Mesendoderm (in vitro differentiated cells): Measurements from ENCODE around the gene TMEM132C.

Source experiments
- DNase-seq: peaks from one replicate; pipeline ENCODE4 v3.0.0; 2013
- H2AK5ac ChIP-seq: 2 replicates; pipeline ENCODE4 v1.6.1; 2013; ENCODE audit warnings: low read length, inconsistent platforms
- H2BK120ac ChIP-seq: 2 replicates; pipeline ENCODE4 v1.6.1; 2013; ENCODE audit warnings: low read depth, mild to moderate bottlenecking, low read length, moderate library complexity, mixed read lengths
- H2BK15ac ChIP-seq: replicated peaks from 2 replicates; pipeline ENCODE4 v1.6.1; 2013; ENCODE audit warnings: low read depth, mild to moderate bottlenecking, moderate library complexity
- H2BK5ac ChIP-seq: 2 replicates; pipeline ENCODE4 v1.6.1; 2013; ENCODE audit warnings: low read length, inconsistent platforms
- H3K18ac ChIP-seq: 2 replicates; pipeline ENCODE4 v1.6.1; 2013; ENCODE audit warnings: mild to moderate bottlenecking, low read length, mixed read lengths
- H3K23ac ChIP-seq: one replicate; pipeline ENCODE4 v1.6.1; 2013; ENCODE audit warnings: low read length
- H3K27ac ChIP-seq: 2 replicates; pipeline ENCODE4 v1.5.1; 2013; ENCODE audit warnings: low read depth, mild to moderate bottlenecking, inconsistent platforms, low read length, moderate library complexity
- H3K27me3 ChIP-seq: 2 replicates; pipeline ENCODE4 v1.6.1; 2013; ENCODE audit warnings: low read length, control low read depth, mild to moderate bottlenecking, inconsistent platforms; ENCODE audit not compliant: insufficient read depth, poor library complexity
- H3K36me3 ChIP-seq: 2 replicates; pipeline ENCODE4 v1.6.1; 2013; ENCODE audit warnings: low read length, inconsistent platforms; ENCODE audit not compliant: control insufficient read depth, insufficient read depth
- H3K4ac ChIP-seq: one replicate; pipeline ENCODE4 v1.6.1; 2013; ENCODE audit warnings: low read depth, mild to moderate bottlenecking, low read length, moderate library complexity
- H3K4me1 ChIP-seq: 2 replicates; pipeline ENCODE4 v1.6.1; 2013; ENCODE audit warnings: low read depth, low read length, inconsistent platforms; ENCODE audit not compliant: control insufficient read depth
- H3K4me2 ChIP-seq: 2 replicates; pipeline ENCODE4 v1.6.1; 2013; ENCODE audit warnings: low read length
- H3K4me3 ChIP-seq: 2 replicates; pipeline ENCODE4 v1.5.1; 2013; ENCODE audit warnings: mild to moderate bottlenecking, low read length
- H3K56ac ChIP-seq: one replicate; pipeline ENCODE4 v1.6.1; 2013; ENCODE audit warnings: low read length
- H3K79me1 ChIP-seq: 2 replicates; pipeline ENCODE4 v1.6.1; 2013; ENCODE audit warnings: low read length, inconsistent platforms
- H3K79me2 ChIP-seq: 2 replicates; pipeline ENCODE4 v1.6.1; 2013; ENCODE audit warnings: mild to moderate bottlenecking, low read length; ENCODE audit not compliant: control insufficient read depth, insufficient read depth
- H3K9ac ChIP-seq: 2 replicates; pipeline ENCODE4 v1.6.1; 2013; ENCODE audit warnings: low read length, inconsistent platforms
- H4K5ac ChIP-seq: one replicate; pipeline ENCODE4 v1.6.1; 2013; ENCODE audit warnings: low read length
- H4K8ac ChIP-seq: one replicate; pipeline ENCODE4 v1.6.1; 2013; ENCODE audit warnings: low read depth, mild to moderate bottlenecking, control low read depth, low read length, moderate library complexity
- WGBS: extraction: QIAGEN DNeasy Blood & Tissue Kit; methylation state at CpG from one replicate; pipeline ENCODE4 v1.1.7; 2013; ENCODE audit warnings: low lambda C conversion rate, missing lambda C conversion rate; ENCODE audit not compliant: insufficient coverage; ENCODE audit errors: extremely low coverage; 5-methylcytosine and 5-hydroxymethylcytosine counted together

TMEM132C gene

DNA sequence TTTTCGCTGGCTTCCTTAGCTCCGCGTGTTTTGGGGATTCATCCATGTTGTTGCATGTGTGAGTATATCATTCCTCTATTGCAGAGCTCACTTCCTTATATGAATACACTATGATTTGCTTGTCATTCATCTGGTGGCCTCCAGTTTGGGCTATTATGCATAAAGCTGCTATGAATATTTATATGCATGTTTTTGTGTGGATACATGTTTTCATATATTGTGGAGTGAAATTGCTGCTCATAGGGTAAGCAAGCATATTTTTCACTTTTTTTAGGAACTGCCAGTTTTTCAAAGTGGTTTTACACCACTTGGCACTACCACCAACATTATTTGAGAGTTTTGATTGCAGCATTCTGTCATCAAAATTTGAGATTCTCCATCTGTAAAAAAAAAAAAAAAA is 190.0 kb downstream of the TMEM132C start:
- Histone ChIP-seq H3K4me2 (no peak overlapping the region), H2AK5ac (no peak overlapping the region), H3K4me3 (no peak overlapping the region), H3K36me3 (no peaks in the 10 kb centered on the region), H3K27ac (no peak overlapping the region), H3K79me1 (no peaks in the 10 kb centered on the region), H2BK15ac (no peak overlapping the region), H4K5ac (no peak overlapping the region), H4K8ac (no peak overlapping the region), H3K79me2 (no peaks in the 10 kb centered on the region), H3K27me3 (no peaks in the 10 kb centered on the region), H2BK120ac (no peak overlapping the region), H3K4me1 (no peaks in the 10 kb centered on the region), H3K4ac (no peak overlapping the region), H3K9ac (no peak overlapping the region), H3K56ac (no peak overlapping the region), H3K23ac (no peak overlapping the region), H2BK5ac (no peak overlapping the region), H3K18ac (no peak overlapping the region)
- no peak for DNase-seq
- WGBS = no CpG with 5 or more reads among the region's 3 CpGs

DNA sequence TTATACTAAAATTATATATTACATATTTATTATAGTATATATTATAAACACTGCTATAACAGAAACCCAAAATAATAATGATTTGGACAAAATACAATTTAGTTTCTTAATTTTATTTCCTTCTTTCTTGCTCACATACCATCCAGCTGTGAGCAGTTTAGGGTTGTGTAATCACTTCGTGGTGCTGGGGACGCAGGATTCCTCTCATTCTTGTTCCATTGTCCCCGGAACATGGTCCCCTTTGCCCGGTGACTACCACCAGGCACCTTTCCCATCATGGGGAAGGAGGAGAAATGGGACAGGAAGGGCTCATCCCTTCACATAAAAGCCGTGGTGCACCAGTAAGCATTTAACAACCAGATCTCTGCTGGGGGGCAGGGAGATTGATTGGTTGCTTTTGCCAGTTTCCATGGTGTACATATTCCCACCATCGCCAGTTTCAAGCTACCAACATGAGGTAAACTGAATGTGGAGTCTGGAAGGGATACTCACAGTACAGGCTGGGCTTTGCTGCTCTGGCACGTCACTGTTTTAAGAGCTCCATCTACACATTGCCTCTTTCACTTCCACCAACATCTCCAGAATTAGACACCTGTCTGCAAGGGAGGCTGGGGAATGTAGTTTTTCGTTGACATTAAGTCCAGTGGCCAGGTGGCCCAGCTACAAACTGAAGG is 191.5 kb downstream of the TMEM132C start:
- no peaks in the 10 kb centered on the region for H3K36me3 ChIP-seq
- no peak overlapping the region for H2BK15ac ChIP-seq
- H3K18ac ChIP-seq = no peak overlapping the region
- H2BK5ac ChIP-seq = no peak overlapping the region
- no peak overlapping the region for H2BK120ac ChIP-seq
- no peak overlapping the region for H2AK5ac ChIP-seq
- DNase-seq = peak; percentile 62
- H3K79me2 ChIP-seq = no peaks in the 10 kb centered on the region
- no peaks in the 10 kb centered on the region for H3K27me3 ChIP-seq
- H3K27ac ChIP-seq = no peak overlapping the region
- H4K8ac ChIP-seq = no peak overlapping the region
- no peak overlapping the region for H3K23ac ChIP-seq
- H3K4ac ChIP-seq = no peak overlapping the region
- no peak overlapping the region for H3K56ac ChIP-seq
- H3K4me3 ChIP-seq = no peak overlapping the region
- no peaks in the 10 kb centered on the region for H3K79me1 ChIP-seq
- H4K5ac ChIP-seq = no peak overlapping the region
- WGBS = no CpG with 5 or more reads among the region's 8 CpGs
- H3K4me1 ChIP-seq = no peaks in the 10 kb centered on the region
- no peak overlapping the region for H3K9ac ChIP-seq
- no peak overlapping the region for H3K4me2 ChIP-seq

DNA sequence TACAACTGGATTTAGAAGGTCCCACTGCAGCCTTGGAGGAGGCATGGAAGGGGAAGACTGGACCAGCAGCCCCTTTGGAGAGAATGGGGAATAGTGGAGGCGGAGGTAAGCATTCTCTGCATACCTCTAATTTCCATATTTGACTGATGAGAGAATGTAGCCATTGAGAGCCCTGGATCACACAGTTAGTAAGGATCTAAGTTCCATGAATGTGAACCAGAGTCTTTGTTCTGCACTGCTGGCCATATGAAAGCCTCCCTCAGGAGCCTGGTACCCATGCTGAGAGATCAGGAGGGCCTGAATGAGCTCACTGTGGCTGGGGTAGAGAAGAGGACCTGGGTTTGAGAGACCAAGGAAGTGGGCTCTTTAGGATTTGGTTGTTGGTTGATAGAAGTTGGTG is 192.1 kb downstream of the TMEM132C start:
- Histone ChIP-seq H2BK15ac (no peak overlapping the region), H4K5ac (no peak overlapping the region), H4K8ac (no peak overlapping the region), H3K4me2 (no peak overlapping the region), H3K23ac (no peak overlapping the region), H3K9ac (no peak overlapping the region), H3K18ac (no peak overlapping the region), H3K36me3 (no peaks in the 10 kb centered on the region), H3K4ac (no peak overlapping the region), H3K27ac (no peak overlapping the region), H3K79me1 (no peaks in the 10 kb centered on the region), H3K79me2 (no peaks in the 10 kb centered on the region), H3K56ac (no peak overlapping the region), H3K4me3 (no peak overlapping the region), H2BK5ac (no peak overlapping the region), H3K27me3 (no peaks in the 10 kb centered on the region), H2BK120ac (no peak overlapping the region), H3K4me1 (no peaks in the 10 kb centered on the region), H2AK5ac (no peak overlapping the region)
- no CpG with 5 or more reads among the region's 1 CpG for WGBS
- peak; percentile 69 for DNase-seq

DNA sequence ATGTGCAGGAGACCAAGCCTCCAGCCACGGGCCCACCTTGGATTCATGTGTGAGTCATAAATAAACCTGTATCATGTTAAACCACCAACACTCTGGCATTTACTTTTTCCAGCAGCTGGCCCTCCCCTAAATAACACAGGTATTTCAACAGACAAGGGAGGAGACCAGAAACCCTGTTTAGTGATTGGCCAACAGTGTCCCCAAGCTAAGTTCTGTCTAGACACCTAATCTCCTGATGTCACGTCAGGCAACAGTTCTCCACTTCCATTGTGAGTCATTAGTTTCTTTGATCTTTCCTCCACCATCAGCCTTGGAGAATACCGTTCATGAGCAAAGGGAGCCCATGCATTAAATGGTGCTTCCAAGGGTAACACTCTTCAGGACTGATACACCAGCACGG is 196.9 kb downstream of the TMEM132C start:
- Histone ChIP-seq H2BK5ac (no peak overlapping the region), H3K79me2 (no peaks in the 10 kb centered on the region), H3K23ac (no peak overlapping the region), H4K5ac (no peak overlapping the region), H2BK15ac (no peak overlapping the region), H3K56ac (no peak overlapping the region), H2BK120ac (no peak overlapping the region), H4K8ac (no peak overlapping the region), H3K4me2 (no peak overlapping the region), H3K4ac (no peak overlapping the region), H3K4me3 (no peak overlapping the region), H3K27ac (no peak overlapping the region), H2AK5ac (no peak overlapping the region), H3K27me3 (no peaks in the 10 kb centered on the region), H3K9ac (no peak overlapping the region), H3K36me3 (no peaks in the 10 kb centered on the region), H3K18ac (no peak overlapping the region), H3K4me1 (no peaks in the 10 kb centered on the region), H3K79me1 (no peaks in the 10 kb centered on the region)
- DNase-seq = peak; percentile 25
- WGBS = no CpG with 5 or more reads among the region's 4 CpGs

GRCh38 chr12:128467882-128468281 is 200.9 kb downstream of the TMEM132C start:
- no peak overlapping the region for H3K9ac ChIP-seq
- H3K4me3 ChIP-seq = no peak overlapping the region
- no peak overlapping the region for H3K4ac ChIP-seq
- no peaks in the 10 kb centered on the region for H3K79me2 ChIP-seq
- H3K27me3 ChIP-seq = no peaks in the 10 kb centered on the region
- H3K18ac ChIP-seq = no peak overlapping the region
- H2BK120ac ChIP-seq = no peak overlapping the region
- no peak overlapping the region for H3K23ac ChIP-seq
- no peak overlapping the region for H2BK5ac ChIP-seq
- H3K56ac ChIP-seq = no peak overlapping the region
- no peak overlapping the region for H4K8ac ChIP-seq
- no peaks in the 10 kb centered on the region for H3K79me1 ChIP-seq
- no peak overlapping the region for H3K4me2 ChIP-seq
- H2BK15ac ChIP-seq = no peak overlapping the region
- H2AK5ac ChIP-seq = no peak overlapping the region
- WGBS = no CpG with 5 or more reads among the region's 9 CpGs
- DNase-seq = peak; percentile 52
- H3K4me1 ChIP-seq = no peaks in the 10 kb centered on the region
- no peak overlapping the region for H4K5ac ChIP-seq
- no peak overlapping the region for H3K27ac ChIP-seq
- no peaks in the 10 kb centered on the region for H3K36me3 ChIP-seq

DNA sequence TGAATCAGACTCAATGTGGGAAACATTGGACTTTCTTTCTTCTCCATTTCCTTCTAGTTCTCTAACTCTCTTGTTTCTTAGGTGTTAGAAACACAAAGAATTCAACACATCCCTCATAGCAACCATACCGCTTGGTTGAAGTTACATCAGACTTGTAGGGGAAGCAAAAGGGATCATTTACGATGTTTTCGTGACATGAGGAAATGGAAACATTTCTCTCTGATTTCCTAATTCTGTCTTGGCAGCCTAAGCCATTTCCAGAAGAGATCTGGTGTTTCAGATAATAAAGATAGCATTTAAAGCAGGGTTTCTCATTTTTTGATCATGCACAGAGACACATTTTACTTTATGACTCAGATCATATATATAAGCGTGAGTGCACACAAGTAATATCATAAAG is 202.0 kb downstream of the TMEM132C start:
- H3K56ac ChIP-seq = no peak overlapping the region
- no peaks in the 10 kb centered on the region for H3K27me3 ChIP-seq
- WGBS = no CpG with 5 or more reads among the region's 4 CpGs
- H3K27ac ChIP-seq = no peak overlapping the region
- no peak overlapping the region for H3K4ac ChIP-seq
- no peak overlapping the region for H2BK120ac ChIP-seq
- H4K5ac ChIP-seq = no peak overlapping the region
- H3K18ac ChIP-seq = no peak overlapping the region
- DNase-seq = peak; percentile 29
- H3K79me1 ChIP-seq = no peaks in the 10 kb centered on the region
- no peak overlapping the region for H3K9ac ChIP-seq
- H2AK5ac ChIP-seq = no peak overlapping the region
- no peaks in the 10 kb centered on the region for H3K36me3 ChIP-seq
- no peak overlapping the region for H4K8ac ChIP-seq
- H3K4me1 ChIP-seq = no peaks in the 10 kb centered on the region
- H3K4me2 ChIP-seq = no peak overlapping the region
- no peak overlapping the region for H2BK15ac ChIP-seq
- no peak overlapping the region for H3K23ac ChIP-seq
- H2BK5ac ChIP-seq = no peak overlapping the region
- no peak overlapping the region for H3K4me3 ChIP-seq
- no peaks in the 10 kb centered on the region for H3K79me2 ChIP-seq
